NCI-H2196 treated with DMSO at 0.1 percent for 48 hours (cell line): ENCODE data around the gene NTN1.
"Not testable (repeated sequence)": the region's sequence is repeated elsewhere in the genome, so short reads cannot be mapped to it uniquely, and the experiment has no call there.

Experiments
- DNase-seq: peaks from one replicate; lab custom pipeline; 2025; ENCODE audit not compliant: unreplicated experiment; lab: John Stamatoyannopoulos, UW

NTN1 gene

DNA sequence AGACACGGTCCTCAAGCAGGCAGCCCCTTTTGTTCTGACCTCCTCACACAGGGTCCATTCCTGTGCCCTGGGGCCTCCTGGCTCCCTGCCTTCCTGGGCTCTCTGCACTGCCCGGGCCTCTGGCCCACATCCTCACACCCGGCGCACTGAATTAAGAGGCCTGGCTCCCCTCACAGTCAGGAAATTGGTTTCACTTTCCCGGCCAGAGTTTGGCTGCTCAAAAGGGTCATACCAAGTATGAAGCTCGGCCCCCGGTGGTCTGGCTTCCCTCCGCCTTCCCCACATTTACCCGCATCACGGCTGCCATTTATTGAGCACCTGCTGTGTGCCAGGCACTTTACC is 220.0 kb downstream of the NTN1 start:
- no peak for DNase-seq

DNA sequence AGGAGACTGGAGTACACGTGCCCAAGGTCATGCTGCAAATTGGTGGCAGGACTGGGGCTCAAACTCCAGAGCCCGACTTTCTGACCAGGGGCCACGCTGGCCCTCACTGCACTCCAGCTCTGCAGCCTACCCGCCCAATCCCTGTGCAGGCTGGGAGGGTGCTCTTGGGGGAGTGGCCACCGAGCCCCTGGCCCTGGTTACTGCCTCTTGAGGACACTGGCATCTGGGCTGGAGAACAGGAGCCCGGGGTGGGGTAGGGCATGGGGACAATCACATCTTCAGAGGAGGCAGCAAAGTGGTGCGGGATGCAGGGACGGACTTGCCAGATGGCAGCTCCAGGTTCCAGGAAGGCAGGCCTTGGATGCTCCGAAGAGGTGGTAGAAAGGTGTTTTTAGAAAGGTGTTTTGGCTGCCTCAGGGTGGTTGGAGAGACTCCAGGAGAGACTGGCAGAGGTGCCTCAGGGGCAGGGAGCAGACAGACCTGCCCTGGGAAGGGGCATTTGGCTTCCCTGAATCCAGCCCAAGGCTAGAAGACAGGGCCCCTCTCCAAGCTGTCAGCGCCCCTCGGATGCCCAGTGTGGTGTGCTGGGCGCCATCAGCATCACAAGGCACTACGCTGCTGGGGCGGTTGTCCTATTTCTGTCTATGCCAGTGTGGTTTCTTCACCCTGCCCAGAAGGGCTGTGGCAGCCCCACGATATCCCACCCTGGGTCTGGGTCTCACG is 220.6 kb downstream of the NTN1 start:
- DNase-seq, result no peak

DNA sequence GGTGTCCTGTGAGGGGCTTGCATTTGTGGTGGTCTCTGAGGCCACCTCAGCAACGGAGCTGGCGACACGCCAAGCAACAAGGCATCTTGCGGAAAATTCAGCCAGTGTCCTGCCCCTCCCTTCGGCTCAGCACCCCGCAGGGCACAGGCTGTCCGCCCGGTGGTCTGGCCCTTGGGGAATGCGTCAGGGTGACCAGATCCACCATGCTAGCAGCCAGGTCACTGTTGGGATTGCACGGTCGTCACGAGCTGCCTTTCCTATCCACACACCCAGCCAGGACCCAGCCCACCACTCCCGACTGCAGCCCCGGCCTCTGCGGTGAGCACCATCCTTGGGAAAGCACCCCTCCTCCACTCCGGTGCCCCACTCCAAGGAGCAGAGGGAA is 221.2 kb downstream of the NTN1 start:
- DNase-seq, result no peak

DNA sequence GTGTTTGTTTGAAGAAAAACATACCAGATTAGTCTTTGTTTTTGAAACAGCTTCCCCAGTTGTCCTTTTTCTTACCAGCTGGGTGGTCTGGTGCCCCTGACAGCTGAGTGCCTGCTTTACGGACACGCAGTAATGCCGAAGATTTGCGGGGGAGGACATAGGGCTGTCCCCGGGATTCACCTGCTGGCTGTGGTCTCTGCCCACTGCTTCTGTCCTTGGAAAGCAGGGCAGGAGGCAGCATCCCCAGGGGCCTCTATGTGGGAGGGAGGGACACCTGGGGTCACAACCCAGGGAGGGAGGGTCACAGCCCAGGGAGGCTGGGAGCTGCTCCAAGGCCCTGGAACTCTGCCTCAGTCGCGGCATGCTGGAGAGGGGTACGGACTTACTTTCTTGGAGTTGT is 221.7 kb downstream of the NTN1 start:
- DNase-seq, result no peak

DNA sequence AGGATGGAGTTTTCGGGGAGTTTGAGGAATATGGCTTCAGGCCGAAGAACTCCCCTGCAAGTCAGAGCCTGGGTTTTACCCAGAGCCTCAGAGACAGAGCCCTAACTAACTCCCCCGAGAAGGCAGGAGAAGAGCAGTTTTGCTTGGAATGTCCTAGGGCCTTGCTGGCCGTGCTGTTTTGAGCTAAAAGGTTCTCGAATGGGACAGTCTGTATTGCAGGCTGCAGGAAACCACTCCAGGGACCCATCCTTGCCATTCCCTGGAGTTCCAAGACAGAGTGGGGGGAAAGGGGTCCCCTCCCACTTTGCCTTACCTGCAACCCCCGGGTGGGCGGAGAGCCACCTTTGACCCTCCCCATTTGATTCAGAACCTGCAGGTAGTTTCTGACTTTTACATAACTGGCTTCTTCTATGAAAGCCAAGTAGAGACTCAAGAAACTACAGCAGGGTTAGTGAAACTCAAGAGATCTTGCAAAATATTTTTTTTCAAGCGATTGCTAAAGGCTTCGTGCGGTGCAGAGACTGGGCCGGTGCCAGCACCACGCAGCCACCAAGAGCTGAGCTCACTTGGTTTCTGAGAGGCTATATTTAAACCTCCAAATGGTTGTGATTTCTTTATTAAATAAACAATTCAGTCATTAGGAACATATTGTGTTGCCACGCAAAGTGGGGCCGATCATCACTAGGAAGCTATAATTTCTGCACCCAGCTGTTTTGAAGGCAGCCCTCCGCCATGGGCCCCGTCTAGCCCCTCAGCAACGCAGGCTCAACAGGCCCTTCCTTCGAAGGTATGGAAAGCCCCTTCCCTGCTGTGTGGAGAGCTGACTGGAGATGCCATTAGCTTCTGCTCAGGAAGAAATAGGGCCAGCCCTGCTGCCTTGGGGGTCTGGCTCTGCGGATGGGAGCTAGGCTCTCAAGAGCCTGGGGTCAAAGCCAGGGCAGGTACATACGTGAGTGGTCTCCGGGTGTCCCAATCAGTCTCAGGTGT is 223.0 kb downstream of the NTN1 start:
- DNase-seq, result no peak

DNA sequence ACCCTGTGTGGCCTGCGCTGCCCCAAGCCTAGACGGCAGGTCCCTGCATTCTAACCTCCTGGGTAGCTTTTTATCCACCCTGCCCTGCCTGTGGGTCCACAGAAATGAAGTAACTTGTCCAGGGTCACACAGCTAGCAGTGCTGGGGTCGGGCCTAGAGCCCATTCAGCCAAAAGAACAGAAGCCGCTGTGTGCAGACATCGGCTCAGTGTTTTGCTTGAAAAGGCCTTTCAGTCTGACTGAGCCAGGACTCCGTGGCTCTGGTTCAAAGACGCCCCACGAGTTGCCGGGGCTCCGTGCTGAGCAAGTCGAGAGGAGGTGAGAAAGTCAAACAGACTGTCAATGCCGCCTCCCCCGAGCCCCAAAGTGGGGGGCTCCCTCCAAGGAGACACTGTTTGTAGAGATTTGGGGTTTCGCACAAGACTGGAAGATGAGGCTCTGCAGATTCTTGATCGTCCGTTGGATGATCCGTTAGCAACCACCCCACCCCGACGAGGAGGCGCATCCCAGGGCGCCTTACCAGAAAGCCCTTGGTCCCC is 226.2 kb downstream of the NTN1 start:
- no peak for DNase-seq

DNA sequence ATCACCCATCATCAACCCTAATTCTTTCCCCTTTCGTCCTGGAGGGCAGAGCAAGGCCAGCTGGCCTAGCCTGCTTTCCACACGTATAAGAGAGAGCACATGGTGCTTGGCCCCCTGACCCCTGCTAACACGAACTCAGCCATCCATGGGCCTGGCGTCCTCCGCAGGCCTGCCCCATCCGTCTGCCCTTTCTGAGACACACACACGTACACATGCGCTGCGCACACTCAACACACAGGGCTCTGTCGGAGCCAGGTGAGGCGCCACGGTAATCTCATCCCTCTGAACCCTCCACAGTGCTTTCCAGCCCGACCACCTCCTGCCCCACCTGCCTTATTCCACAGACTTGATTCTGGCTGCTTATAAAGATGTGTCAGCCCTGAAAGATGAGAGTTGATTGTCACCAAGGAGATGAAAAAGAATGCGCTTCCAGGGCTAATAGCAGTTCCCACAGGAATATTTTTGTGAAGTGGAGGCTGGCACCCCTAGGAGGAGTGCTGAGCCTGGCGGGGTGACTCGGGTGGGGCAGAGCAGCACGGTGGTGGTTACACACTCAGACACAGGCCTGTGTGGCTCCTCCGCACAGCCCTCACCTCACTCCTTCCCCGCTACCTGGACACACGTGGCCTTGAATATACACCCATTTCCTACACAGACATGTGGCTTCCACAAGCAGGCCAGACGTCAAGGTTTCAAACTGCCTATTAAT is 228.1 kb downstream of the NTN1 start:
- DNase-seq, result no peak

DNA sequence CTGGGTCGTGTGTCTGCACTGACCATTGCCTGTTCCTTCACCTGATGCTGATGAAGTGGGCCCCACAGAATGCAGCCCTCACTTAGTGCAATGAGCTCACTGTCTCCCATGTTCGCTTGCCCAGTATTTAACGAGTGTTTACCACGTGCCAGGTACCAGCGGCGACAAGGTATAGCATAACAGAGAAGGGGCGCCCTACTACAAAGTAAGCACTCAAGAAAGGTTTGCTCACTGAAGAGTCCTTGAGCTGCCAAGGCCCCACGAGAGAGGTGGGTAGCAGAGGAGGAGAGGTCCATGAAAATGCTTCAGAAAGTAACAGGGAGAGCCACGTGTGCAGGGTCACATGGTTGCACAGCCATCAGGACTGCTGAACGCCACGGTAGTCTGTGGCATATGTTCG is 230.0 kb downstream of the NTN1 start:
- DNase-seq, result no peak

DNA sequence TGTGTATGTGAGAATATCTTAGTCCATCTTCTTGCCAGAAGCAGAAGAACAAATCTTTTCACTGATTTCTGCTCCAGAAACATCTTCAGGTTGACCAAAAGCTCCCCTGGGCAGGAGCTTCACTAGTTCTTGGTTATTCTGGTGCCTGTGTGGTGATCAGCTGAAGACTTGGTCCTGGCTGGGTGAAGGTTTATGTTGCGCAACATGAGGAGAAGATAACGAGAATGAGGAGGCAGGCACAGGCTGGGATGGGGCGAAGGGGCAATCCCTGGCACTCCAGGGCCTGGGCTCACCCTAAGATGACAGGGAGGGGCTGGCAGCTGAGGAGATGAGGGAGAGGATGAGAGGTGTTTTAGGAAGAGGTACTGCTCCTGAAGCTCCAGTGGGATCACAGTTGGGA is 232.0 kb downstream of the NTN1 start:
- DNase-seq, result no peak

DNA sequence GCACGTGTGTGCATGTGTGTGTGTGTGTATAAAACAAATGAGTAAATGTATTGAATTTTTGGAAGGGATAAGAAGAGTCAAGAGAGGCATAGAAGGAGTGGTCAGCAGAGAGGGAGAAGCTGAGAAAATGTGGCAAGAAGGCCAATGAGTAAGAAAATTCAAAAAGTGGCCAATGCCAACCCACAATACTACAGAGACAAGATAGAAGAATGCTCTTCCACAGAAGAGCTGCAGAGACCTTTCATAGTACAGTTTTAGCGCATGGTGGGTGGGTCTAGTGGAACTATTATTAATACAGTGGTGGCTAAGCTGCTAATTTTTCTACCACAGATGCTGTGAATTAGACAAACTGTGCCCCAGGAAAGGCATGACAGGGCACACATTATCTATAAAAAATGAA is 233.5 kb downstream of the NTN1 start:
- no peak for DNase-seq

DNA sequence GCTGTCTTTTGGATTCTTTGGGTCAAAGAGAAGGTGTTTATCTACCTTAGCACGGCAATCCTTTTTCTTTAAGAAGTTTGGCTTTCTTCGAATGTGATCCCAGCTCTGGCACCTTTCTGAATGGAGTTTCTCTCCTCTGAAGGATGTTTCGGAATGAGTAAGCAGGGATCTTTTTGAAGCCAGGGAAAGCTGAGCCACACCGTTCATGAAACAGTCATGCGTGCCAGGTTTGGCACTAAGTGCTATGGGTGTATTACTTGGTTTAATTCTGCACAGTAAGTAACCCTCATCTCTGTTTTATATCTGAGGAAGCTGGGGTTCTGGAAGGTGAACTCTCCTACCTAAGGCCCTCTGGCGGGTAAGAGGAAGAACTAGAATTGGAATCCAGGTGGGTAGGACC is 234.5 kb downstream of the NTN1 start:
- no peak for DNase-seq

DNA sequence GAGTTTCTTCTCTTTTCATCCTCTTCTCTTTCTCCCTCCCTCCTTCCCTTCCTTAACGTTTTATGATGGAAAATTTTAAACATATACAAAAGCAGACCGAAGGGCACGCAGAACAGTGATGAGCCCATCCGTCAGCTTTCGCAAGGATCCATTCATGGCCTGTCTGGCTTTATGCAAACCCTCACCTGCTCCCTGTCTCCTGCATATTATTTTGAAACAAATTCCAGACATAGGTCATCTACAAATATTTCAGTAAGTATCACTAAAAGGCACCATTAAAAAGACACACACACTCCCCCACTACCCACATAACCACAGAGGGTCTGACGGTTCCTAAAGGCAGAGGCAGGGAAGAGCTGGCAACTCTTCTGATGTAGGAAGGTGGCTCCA is 235.0 kb downstream of the NTN1 start:
- DNase-seq, result no peak

DNA sequence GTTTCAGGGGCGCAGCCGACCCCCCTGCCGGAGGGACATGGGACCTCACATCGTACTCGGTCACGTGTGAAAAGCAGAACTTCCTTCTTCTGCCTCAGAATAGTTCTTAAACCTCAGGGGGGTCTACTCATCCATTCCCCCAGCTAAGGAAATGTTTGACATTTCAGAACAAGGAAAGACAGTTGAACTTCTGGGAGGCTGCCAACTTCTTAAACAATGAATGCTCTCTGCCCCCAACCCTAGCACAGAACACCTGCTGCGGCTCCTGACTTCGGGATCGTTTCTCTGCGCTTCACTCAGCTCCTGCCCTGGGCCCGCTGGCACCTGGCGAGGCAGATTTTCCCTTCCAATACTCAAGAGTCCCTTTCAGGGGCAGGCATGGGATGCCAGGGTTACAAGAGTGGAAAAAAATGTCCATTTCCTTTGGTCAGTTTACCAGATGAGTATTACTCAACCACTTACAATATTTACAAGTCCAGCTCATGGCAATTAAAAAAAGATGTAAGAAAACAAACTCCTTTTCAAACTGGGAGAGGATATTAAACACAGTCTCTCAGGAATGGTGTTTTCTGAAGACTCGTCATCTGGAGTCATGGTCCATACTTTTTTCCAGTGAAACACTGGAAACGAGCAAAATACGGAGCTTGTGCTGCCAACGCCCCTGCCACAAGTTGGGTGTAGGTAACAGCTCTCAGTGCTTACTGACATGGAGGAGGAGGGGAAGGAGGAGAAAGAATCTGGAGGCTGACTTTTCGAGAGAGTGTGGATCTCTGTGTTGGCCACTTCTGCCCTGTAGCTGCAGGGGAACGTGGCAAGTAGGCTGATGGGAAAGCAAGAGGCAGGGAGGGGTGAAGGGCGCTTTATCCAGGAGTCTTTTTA is 235.7 kb downstream of the NTN1 start:
- no peak for DNase-seq

DNA sequence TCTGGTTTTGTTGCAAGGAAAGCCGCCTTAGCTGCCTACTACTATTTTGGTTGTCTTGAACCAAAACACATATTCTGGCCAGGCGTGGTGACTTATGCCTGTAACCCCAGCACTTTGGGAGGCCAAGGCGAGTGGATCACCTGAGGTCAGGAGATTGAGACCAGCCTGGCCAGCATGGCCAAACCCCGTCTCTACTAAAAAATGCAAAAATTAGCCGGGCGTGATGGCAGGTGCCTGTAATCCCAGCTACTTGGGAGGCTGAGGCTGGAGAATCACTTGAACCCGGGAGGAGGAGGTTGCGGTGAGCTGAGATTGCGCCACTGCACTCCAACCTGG is 236.3 kb downstream of the NTN1 start:
- not testable (repeated sequence) for DNase-seq

DNA sequence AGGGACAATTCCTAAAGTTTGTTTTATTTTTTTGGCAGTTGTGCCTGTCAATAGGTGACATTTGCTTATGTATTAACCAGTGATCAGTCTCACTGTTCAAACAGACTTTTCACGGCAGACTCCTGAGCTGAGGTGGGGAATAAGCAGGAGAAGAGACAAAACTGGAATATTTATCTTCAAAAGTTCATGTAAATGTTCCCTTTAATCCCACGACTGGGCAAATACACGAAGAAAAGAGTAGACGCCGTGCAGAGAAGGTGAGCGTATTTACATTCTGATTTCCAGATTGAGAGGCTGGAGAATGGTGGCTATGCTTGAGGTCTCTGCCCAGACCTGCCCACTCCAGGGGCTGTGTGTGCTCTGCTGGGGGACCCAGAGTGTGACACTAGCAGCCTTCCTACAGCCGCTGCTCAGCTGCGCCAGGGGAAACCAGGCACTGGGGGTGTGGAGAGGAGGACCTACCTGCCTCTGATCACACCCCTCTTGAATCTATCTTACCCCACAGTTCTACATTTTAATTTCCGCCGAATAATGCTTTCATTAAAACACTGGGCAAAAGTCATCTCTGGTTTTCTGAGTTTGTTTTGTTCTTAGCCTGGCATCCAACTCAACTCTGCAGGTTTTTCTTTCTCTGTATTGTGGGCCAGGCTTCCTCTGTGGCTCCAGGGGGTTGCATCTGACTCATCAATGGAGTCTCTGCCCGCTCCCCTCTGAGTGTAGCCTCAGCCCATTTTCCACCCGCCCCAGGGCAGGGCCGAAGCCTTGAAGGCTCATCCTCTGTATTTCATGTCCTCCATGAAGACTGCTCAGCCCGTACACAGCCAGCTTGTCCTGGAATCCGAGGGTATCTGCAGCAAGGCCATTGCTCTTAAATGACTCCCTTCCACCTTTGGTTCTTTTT is 237.1 kb downstream of the NTN1 start:
- no peak for DNase-seq

DNA sequence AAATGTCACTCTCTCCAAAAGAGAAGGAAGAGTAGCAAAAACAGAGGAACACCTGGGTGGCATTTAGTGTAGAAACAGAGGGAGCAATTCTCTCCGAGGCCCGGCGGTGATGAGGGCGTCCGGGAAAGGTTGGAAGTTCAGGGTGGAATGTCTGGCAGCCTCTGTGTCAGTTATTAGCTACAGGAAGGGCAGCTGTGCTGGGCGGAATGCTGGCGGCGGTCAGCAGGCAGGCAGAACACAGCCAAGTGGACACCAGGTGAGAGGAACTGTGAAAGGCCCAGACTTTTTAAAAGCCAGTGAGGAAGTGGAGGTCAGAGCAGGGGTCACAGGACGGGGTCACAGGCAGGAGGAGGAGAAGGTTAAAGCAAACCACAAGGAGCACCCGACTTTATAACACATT is 238.1 kb downstream of the NTN1 start:
- DNase-seq, result no peak

DNA sequence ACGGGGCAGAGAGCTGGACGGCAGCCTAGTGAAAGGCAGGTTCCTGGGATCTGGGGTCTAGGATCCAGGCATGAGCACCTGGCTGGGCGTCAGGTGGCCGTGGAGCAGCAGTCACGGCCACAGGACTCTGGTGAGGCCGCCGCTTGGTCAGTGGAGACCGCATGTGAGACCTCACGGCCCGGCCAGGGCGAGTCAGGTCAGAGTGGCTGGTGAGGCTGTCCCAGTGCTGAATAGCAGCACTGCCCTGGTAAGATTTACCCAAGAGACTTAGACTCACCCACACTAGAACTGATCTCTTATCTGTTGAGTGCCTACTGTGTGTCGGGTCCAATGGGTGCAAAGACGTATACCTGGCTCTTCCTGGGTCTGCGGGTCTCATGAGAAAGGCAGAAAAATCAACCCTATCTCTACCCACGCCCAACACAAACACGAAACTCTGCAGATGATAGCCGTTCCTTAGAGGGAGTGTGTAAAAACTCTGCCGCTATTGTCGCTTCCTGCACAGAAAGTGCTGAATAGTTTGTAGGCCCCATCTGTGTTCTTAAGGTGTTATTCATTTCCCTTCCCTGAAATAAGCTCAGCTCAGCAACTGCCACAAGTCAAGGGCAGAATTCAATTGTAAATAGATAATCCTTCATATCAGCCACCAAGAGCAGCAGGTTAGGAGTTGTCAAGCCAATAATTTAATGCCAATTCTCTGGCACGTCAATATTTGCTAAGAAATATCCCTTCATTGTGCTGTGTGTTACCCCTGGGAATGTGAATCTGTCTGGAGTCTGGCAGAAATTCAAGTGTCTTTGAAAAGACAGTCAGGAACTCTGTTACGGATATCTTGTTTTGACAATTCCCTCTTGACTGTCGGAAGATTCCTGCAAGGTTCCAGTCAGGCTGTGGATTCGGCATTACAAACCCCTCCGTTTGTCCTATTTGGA is 240.0 kb downstream of the NTN1 start:
- DNase-seq, result no peak

DNA sequence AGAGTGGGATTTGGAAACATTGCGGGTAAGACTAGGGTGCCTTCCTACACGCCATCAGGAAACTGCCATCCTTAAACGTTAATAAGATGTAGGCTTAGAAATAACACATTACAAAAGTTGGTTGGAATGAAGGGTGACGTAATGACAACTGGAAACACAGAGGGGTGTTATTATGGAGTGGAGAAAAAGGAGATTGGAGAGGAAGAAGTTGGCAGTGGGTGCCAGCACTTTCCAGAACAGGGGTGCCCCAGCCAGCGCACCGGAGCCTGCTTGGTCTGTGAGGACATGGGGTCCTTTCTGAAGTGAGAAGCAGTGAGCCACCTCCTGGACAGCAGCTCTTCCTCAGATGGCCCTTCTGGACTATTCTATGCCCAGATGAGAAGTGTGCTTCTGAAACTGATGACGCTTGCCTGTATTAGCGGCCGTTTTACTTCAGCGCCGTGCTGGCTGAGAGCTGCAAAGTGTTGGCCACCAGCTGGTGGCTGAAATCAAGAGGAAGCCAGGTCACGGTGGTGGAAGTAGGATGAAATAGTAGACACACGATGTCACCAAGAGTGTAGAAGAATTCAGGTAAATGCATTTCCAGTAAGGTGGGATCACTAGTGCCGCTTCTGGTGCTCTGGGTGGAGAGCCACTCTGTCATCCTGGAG is 244.8 kb downstream of the NTN1 start:
- DNase-seq, result no peak
